SK-N-SH (cell line): ENCODE results near the gene SENP3. TPM values are rescaled to one million over a fixed set of nuclear protein-coding genes. Genes with fewer than 3 reads are reported as not detected.

ENCODE experiments used
- CTCF ChIA-PET: fragments of 300-600, 350-600 bp; formaldehyde crosslinking; extraction: SDS; loops from one replicate; lab custom pipeline; 2021; lab: Yijun Ruan, JAX
- POLR2A ChIA-PET: fragments of 350-600 bp; sonication (Branson Sonifier 250); formaldehyde crosslinking; extraction: SDS; loops from one replicate; lab custom pipeline; 2020; ENCODE audit warnings: antibody characterized with exemption, inconsistent platforms; lab: Yijun Ruan, JAX
- DNase-seq: peaks from one replicate; pipeline ENCODE4 v3.0.0; 2012
- H2AFZ ChIP-seq: fragments of 200-600 bp; sonication (generic); 2 replicates; pipeline ENCODE4 v1.8.1; 2016; ENCODE audit warnings: antibody characterized with exemption, mild to moderate bottlenecking, low read depth
- H3F3A ChIP-seq: fragments of 200-600 bp; sonication (generic); replicated peaks from 2 replicates; pipeline ENCODE3; 2016; ENCODE audit warnings: antibody characterized with exemption, mild to moderate bottlenecking; ENCODE audit not compliant: insufficient read depth
- H3K27ac ChIP-seq, 2 experiments: fragments of 200-500 bp in 1 of 2; fragments of 200-600 bp in 1 of 2; sonication (Bioruptor generic) in 1 of 2; sonication (generic), shearing (Covaris generic) in 1 of 2; 2 replicates each; pipeline versions ENCODE4 v1.5.1 to v1.6.1; 2014 to 2016; ENCODE audit warnings: low read depth in 2 of 2, inconsistent platforms in 1 of 2, low read length in 1 of 2, mild to moderate bottlenecking in 1 of 2, mixed read lengths in 1 of 2
- H3K27me3 ChIP-seq: fragments of 200-600 bp; sonication (generic), shearing (Covaris generic); 2 replicates; pipeline ENCODE4 v1.6.1; 2016; ENCODE audit warnings: mixed run types; ENCODE audit not compliant: insufficient read depth
- H3K36me3 ChIP-seq, 2 experiments: fragments of 200-500 bp in 1 of 2; fragments of 200-600 bp in 1 of 2; sonication (Bioruptor generic) in 1 of 2; sonication (generic) in 1 of 2; replicated peaks in 1 of 2; 2 replicates each; pipeline versions ENCODE3 to v1.5.1; 2014 to 2016; ENCODE audit warnings: low read length in 1 of 2, mild to moderate bottlenecking in 1 of 2; ENCODE audit not compliant: insufficient read depth in 2 of 2, control insufficient read depth in 1 of 2
- H3K4me1 ChIP-seq, 2 experiments: fragments of 200-500 bp in 1 of 2; fragments of 200-600 bp in 1 of 2; sonication (Bioruptor generic) in 1 of 2; sonication (generic), shearing (Covaris generic) in 1 of 2; 2 replicates each; pipeline versions ENCODE4 v1.5.1 to v1.6.1; 2014 to 2016; ENCODE audit warnings: low read depth in 1 of 2, low read length in 1 of 2, mixed run types in 1 of 2; ENCODE audit not compliant: insufficient read depth in 2 of 2, control insufficient read depth in 1 of 2
- H3K4me2 ChIP-seq: fragments of 200-600 bp; sonication (generic), shearing (Covaris generic); 2 replicates; pipeline ENCODE4 v1.6.1; 2017; ENCODE audit warnings: mixed run types
- H3K4me3 ChIP-seq, 2 experiments: fragments of 200-500 bp in 1 of 2; fragments of 200-600 bp in 1 of 2; sonication (Bioruptor generic) in 1 of 2; sonication (generic), shearing (Covaris generic) in 1 of 2; 2 replicates each; pipeline versions ENCODE4 v1.5.1 to v1.8.1; 2014 to 2016; ENCODE audit warnings: low read depth in 2 of 2, inconsistent platforms in 1 of 2, low read length in 1 of 2, mild to moderate bottlenecking in 1 of 2, mixed read lengths in 1 of 2, moderate library complexity in 1 of 2
- H3K79me2 ChIP-seq: fragments of 200-600 bp; sonication (generic); 2 replicates; pipeline ENCODE4 v1.8.1; 2017; ENCODE audit warnings: mild to moderate bottlenecking; ENCODE audit not compliant: insufficient read depth
- H3K9ac ChIP-seq: fragments of 200-600 bp; sonication (generic); 2 replicates; pipeline ENCODE4 v1.6.1; 2017; ENCODE audit warnings: mixed run types
- H3K9me2 ChIP-seq: fragments of 200-600 bp; sonication (generic); 2 replicates; pipeline ENCODE4 v1.6.1; 2017; ENCODE audit warnings: mixed run types
- H3K9me3 ChIP-seq: fragments of 200-600 bp; sonication (generic); 2 replicates; pipeline ENCODE4 v1.6.1; 2017; ENCODE audit warnings: mixed run types, mild to moderate bottlenecking, moderate library complexity
- H4K20me1 ChIP-seq: fragments of 200-600 bp; sonication (generic); 2 replicates; pipeline ENCODE4 v1.6.1; 2017; ENCODE audit warnings: mild to moderate bottlenecking, mixed run types; ENCODE audit not compliant: insufficient read depth
- GATA2 ChIP-seq: sonication (generic); formaldehyde crosslinking; IDR thresholded peaks from 2 replicates; pipeline ENCODE4 v1.5.0; 2020; ENCODE audit warnings: mild to moderate bottlenecking, missing genetic modification reagents
- RFX5 ChIP-seq: IDR thresholded peaks from 2 replicates; pipeline ENCODE4 v1.6.1; 2012; ENCODE audit warnings: mild to moderate bottlenecking, improper control_type of control experiment, low read length
- WGBS: methylation state at CpG from one replicate; pipeline ENCODE4 v1.1.6; 2017; ENCODE audit warnings: low lambda C conversion rate; 5-methylcytosine and 5-hydroxymethylcytosine counted together
- polyA plus RNA-seq, 3 experiments: library from polyadenylated mRNA; depleted of rRNA; stranded (reverse); fragments of >200 nt; gene quantifications; 2 replicates each; pipeline ENCODE4 v1.2.3, GENCODE V29; 2012
- TF ChIP-seq, protein P1 (sequence below): IDR thresholded peaks from 2 replicates; pipeline ENCODE4; 2012
- TF ChIP-seq, protein P2 (sequence below): IDR thresholded peaks from 2 replicates; pipeline ENCODE4 v1.4.0; 2012; ENCODE audit warnings: low read depth, borderline replicate concordance
- TF ChIP-seq, protein P3 (sequence below): fragments of 200-600 bp; sonication (generic); IDR thresholded peaks from 2 replicates; pipeline ENCODE4 v1.6.1; 2017; ENCODE audit warnings: antibody characterized with exemption, mild to moderate bottlenecking, moderate library complexity

Gene SENP3
- polyA plus RNA-seq, 1 of the 3 experiments (the other 2 are of a cell fraction) = 80.8 TPM

DNA sequence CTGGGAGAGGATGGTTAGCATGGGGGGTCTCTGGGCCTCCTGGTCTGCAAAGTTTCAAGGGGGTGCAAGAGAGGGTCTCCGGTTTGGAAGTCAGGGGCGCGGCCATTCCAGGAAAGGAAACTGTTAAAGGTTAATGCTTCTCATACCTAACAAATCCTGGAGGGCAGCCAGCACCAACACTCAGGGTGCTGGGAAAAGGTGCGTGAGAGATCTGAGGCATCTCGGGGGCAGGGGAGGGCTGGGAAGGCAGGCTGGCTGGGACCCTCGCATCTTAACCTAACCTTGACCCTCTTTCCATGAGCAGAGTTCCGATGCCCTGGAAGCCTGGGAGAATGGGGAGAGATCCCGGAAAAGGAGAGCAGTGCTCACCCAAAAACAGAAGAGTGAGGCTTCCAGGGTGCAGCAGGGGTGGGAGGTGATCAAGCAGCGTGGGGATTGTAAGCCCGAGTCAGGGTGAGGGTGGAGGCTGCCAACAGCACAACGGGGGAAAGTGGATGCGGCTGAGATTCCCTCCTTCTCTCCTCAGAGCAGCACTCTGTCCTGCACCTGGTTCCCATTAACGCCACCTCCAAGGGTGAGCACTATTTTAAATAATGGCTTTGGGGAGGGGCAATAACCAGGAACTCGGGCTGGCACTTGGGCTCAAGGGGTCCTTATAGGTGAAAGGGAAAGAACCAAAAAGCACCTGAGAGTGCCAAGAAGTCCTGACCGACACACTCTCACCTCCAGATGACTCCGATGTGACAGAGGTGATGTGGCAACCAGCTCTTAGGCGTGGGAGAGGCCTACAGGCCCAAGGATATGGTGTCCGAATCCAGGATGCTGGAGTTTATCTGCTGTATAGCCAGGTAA lies 2.2 kb upstream of the SENP3 start:
- Histone ChIP-seq H3K4me3 (no peak overlapping the region), H3K9me2 (no peaks in the 10 kb centered on the region), H3K4me2 (no peak overlapping the region), H3K36me3 (peaks cover 7 to 11% of the 10 kb centered on the region in 2 experiments), H3K9me3 (no peaks in the 10 kb centered on the region), H2AFZ (no peak overlapping the region), H3K4me1 (peaks cover 17 to 54% of the 10 kb centered on the region in 2 experiments), H3K27me3 (no peaks in the 10 kb centered on the region), H3K79me2 (peaks cover 28% of the 10 kb centered on the region), H3K27ac (no peak overlapping the region; a peak in 1 of 4 replicates), H3F3A (peaks cover 8% of the 10 kb centered on the region), H4K20me1 (no peaks in the 10 kb centered on the region), H3K9ac (no peak overlapping the region)
- TF ChIP-seq, protein P1, sequence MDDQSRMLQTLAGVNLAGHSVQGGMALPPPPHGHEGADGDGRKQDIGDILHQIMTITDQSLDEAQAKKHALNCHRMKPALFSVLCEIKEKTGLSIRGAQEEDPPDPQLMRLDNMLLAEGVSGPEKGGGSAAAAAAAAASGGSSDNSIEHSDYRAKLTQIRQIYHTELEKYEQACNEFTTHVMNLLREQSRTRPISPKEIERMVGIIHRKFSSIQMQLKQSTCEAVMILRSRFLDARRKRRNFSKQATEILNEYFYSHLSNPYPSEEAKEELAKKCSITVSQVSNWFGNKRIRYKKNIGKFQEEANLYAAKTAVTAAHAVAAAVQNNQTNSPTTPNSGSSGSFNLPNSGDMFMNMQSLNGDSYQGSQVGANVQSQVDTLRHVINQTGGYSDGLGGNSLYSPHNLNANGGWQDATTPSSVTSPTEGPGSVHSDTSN = no peak
- TF ChIP-seq, protein P2, sequence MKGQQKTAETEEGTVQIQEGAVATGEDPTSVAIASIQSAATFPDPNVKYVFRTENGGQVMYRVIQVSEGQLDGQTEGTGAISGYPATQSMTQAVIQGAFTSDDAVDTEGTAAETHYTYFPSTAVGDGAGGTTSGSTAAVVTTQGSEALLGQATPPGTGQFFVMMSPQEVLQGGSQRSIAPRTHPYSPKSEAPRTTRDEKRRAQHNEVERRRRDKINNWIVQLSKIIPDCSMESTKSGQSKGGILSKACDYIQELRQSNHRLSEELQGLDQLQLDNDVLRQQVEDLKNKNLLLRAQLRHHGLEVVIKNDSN = no peak
- 88% methylated on average over 17 of the region's 18 CpGs for WGBS
- ChIA-PET CTCF (interaction anchor here (1.0 to 10.7 kb wide), 37 partner anchors 10 to 514 kb away, joined by 3 to 236 read pairs (median 7); partner anchors contain the start of genes GABARAP, KCTD11, MPDU1 and POLR2A), POLR2A (interaction anchor here (1.1 to 2.7 kb wide), 4 partner anchors 10 to 120 kb away, joined by 3 to 7 read pairs (median 6); partner anchors contain the start of genes FGF11, MPDU1 and TNFSF12)
- no peak for DNase-seq

DNA sequence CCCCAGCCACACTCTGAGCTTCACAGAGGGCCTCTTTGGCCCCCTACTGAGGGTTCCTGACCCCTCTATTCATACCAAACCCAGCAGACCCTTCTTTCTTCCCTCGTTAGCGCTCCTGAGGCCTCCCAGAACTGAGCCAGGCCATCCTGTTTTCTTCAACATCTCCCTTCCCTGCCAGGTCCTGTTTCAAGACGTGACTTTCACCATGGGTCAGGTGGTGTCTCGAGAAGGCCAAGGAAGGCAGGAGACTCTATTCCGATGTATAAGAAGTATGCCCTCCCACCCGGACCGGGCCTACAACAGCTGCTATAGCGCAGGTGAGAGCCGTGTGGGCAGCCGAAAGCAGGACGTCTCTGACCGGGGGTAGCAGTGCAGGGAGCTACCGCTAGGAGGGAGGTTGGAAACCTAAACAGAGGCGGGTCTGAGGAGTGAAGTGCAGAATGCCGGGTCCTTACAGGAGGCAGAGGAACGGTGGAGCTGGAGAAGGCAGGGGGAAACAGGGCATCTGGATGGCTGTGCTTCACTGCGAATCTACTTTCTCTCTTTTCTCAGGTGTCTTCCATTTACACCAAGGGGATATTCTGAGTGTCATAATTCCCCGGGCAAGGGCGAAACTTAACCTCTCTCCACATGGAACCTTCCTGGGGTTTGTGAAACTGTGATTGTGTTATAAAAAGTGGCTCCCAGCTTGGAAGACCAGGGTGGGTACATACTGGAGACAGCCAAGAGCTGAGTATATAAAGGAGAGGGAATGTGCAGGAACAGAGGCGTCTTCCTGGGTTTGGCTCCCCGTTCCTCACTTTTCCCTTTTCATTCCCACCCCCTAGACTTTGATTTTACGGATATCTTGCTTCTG lies 1.3 kb upstream of the SENP3 start:
- WGBS = 41% methylated on average over 22 of the region's 22 CpGs
- peaks cover 37% of the 10 kb centered on the region for H3K79me2 ChIP-seq
- peak overlapping the region; percentile 49 to 88 for H3K27ac ChIP-seq
- H2AFZ ChIP-seq = peak overlapping the region; percentile 85
- TF ChIP-seq, protein P2 = no peak
- TF ChIP-seq, protein P3, sequence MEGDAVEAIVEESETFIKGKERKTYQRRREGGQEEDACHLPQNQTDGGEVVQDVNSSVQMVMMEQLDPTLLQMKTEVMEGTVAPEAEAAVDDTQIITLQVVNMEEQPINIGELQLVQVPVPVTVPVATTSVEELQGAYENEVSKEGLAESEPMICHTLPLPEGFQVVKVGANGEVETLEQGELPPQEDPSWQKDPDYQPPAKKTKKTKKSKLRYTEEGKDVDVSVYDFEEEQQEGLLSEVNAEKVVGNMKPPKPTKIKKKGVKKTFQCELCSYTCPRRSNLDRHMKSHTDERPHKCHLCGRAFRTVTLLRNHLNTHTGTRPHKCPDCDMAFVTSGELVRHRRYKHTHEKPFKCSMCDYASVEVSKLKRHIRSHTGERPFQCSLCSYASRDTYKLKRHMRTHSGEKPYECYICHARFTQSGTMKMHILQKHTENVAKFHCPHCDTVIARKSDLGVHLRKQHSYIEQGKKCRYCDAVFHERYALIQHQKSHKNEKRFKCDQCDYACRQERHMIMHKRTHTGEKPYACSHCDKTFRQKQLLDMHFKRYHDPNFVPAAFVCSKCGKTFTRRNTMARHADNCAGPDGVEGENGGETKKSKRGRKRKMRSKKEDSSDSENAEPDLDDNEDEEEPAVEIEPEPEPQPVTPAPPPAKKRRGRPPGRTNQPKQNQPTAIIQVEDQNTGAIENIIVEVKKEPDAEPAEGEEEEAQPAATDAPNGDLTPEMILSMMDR = peak; percentile 33; the same call in 1 of the 2 replicates
- TF ChIP-seq RFX5 = no peak
- TF ChIP-seq GATA2 (CRISPR knock-in tag) = no peak
- H3K4me2 ChIP-seq = peak overlapping the region; percentile 92
- POLR2A ChIA-PET = interaction anchor here (0.9 to 2.7 kb wide), 5 partner anchors 11 to 205 kb away, joined by 3 to 7 read pairs (median 5); partner anchors contain the start of genes FGF11, MPDU1 and TNFSF12
- H3K4me3 ChIP-seq = peak overlapping the region; percentile 88 to 90; a peak in 3 of 4 replicates
- DNase-seq = peak; percentile 67
- H3K4me1 ChIP-seq = peaks cover 17 to 54% of the 10 kb centered on the region in 2 experiments
- H3K9me3 ChIP-seq = no peaks in the 10 kb centered on the region
- no peaks in the 10 kb centered on the region for H4K20me1 ChIP-seq
- no peaks in the 10 kb centered on the region for H3K9me2 ChIP-seq
- H3K9ac ChIP-seq = no peak overlapping the region
- peaks cover 16 to 20% of the 10 kb centered on the region in 2 experiments for H3K36me3 ChIP-seq
- peaks cover 8% of the 10 kb centered on the region for H3F3A ChIP-seq
- CTCF ChIA-PET = interaction anchor here (0.6 to 10.7 kb wide), 74 partner anchors 11 to 515 kb away, joined by 3 to 236 read pairs (median 5); partner anchors contain the start of genes ACAP1, CTDNEP1, GABARAP and KCTD11
- no peaks in the 10 kb centered on the region for H3K27me3 ChIP-seq
